ENCODE measurements around the gene SULF2.

The SULF2 gene

DNA sequence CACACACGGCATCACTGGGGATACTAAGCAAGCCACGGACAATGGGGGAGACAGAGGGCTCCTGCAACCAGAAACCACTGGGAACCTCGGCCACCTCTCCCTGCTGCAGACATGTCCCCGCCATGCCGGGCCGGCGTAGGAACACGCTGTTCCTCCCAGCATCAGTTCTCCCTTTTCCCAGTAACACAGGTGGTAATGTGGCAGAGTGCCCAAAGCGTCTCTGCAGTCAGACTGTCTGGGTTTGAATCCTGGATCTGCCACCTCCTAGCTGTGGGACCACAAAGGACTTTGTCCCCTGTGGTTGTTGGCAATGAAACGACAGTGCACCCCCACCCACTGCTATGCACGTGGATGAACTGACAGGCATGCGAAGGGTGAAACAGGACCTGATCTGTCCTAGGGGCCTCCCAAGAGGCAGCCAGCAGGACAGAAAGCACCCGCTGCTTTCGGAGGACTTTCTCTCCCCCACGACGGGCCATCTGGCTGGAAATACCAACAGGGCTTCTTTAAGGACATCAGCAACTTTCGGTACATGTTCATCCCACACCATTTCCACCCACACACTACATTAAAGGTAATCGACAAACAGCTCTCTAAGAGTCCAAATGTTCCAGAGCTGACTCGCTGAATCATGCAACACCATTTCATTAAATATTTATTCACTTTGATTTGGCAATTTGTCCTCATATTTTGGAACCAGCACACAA lies 74.1 kb downstream of the SULF2 start:
- DNase-seq (ENCODE audit: low read depth): no peak

DNA sequence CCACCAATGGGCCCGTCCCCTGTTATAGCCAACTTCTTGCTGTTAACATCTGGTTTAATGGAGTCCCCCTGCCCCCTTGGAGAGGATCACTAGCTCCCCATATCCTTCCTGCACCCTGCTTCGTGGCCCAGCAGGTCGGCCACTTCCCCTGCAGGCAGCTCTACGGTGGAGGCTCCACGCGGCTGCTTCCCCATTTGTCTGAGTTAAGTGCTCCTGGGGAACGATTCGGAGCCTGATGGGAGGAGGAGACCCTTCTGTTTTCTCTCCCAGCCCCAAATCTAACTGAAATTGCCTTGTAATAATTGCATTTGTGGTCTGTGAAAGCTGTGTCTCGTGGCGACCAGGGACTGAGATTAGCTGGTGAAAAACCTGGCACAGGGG lies 74.6 kb downstream of the SULF2 start:
- no peak for DNase-seq (ENCODE audit: low read depth)

DNA sequence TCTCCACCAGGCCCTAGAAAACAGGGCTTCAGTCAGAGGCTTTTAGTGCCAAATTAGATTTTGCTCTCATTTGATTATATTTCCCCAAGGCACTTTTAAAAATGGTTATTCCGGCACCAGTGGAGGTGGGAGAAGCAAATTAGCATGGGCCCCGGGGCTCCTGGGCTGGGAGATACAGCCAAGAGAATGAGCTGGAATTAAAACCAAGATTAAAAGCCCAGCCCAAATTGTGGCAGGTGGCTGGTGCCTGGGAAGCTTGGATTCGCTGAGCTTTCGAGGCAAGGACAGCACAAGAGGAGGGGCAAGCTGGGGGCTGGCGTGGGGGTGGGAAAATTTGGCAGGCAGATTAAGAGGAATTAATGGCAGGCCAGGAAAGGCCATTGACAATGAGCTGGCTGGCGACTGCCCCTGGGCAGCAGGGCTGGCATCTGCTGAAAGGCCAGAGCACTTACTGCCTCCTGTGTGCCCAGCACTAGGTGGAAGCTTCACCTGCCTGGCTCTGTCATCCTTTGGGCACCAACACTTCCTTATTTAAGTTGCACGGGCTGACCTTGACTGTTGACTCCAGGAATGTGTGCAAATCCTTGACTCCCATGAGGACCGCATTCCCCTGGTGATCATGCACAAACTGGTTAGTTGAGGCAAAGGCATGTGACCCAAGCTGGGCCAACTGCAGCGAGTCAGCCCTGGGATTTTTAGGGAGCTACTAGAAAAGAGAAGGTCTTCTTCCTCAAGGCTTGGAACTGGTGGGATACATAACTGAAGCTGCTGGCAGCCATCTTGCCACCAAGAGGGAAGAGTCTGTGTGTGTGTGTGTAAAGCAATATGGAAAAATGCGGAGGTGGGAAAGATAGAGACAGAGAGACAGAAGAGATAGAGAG lies 76.1 kb downstream of the SULF2 start:
- no peak for DNase-seq (ENCODE audit: low read depth)

DNA sequence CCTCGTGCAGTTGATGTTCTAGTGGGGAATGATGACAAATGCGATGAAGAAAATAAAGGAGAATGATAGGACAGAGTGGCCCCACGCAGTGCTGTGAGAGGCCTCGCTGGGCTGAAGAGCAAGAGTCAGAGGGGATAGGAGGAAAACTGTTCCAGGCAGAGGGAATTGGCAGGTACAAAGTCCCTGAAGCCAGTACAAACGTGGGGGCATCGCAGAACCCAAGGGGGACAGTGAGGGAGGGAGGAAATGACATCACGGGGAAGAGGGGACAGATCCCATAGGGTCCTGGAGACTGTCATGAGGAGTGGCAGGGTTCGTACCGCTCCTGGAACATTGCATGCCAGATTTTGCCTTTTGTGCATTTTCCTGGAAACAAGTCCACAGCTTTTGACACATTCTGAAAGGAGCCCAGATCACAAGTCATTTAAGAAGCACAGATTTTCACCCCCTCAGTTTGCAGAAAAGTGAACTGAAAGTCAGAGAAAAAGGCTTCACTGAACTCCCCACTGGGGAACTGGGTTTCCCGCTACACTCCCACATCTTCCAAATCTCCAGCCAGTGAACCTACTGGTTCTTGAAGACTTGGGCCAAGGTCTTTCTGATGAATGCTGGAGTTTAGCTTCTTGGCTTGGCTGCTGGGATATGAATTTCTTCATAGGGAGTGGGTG lies 77.0 kb downstream of the SULF2 start:
- no peak for DNase-seq (ENCODE audit: low read depth)

DNA sequence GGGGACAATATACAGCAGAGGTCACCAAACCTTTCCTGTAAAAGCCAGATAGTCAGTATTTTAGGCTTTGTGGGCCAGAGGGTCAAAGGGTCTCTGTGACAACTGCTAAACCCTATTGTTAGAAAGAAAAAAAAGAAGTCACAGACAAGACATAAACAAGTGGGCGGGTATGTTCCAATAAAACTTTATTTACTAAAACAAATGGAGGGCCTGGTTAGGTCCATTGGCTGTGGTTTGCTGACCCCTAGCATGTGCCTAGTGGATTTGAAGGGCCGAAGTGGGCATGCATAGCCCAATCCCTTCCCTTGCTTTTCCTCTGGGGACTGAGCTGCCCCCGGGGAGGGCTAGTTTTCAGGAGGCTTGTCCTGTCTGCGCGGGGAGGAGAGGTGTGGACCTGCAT lies 78.9 kb downstream of the SULF2 start:
- no peak for DNase-seq (ENCODE audit: low read depth)

DNA sequence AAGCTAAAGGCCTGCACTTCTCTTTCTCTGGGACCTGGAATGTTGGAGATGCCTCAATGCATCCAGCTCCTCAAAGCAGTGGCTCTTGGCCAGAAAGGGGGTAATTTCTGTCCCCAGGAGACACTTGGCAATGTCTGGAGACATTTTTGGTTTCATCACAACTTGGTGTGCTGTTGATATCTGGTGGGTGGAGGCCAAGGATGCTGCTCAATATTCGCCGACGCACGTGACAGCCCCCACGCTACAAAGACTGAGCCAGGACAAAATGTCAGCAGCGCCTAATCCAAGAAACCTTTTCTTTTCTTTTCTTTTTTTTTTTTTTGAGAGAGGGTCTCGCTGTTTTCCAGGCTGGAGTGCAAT lies 79.8 kb downstream of the SULF2 start:
- DNase-seq (ENCODE audit: low read depth): no peak

DNA sequence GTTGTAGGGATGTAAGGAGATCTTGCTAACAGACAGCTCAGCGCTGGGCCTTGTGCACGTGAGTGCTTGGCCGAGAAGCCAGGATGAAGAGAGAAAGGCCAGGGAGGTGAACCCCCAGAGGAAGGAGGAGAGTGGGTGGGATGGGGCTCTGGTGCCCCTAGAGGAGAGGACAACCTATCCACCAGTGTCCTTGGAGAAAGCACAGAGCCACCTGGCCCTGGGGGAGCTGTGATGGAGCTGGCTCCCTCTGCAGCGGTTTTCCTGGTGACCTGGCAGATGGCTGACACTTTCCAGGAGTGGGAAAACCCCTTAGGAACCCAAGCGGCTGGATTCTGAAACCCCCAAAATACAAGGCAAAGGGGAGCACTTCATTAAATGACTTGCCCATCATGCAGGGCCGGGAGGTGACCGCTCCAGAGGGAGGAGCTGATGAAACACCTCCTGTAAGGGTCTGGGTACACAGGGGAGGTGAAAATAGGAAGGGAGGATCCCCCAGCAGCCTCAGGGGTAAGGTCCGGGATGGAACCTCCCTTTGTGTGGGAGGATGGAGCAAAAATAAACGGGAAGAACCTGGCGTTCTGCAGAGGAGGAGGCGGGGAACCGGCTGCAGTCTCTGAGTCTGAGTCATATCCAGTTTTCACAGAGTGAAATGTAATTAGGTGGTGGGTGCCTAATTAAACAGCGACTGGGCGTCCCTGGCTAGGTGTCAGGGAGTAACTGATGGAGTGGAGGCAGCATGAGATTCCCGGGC lies 80.4 kb downstream of the SULF2 start:
- no peak for DNase-seq (ENCODE audit: low read depth)

DNA sequence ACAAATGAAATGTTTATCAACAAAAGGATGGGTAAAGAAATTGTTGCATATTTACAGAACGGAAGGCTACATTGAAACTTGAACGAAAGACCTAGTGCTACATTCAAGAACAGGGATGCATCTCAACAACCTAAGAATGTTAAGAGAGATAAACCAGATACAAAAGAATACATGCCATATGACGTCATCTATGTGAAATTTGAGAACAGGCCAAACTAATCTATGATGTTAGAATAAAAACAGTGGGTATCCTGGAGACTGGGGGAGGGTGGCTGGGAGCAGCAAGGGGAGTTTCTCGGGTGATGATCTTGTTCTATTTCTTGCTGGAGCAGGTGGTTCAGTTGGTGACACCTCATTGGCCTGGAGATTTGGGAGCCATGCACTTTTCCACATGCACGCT lies 81.5 kb downstream of the SULF2 start:
- DNase-seq (ENCODE audit: low read depth): no peak

DNA sequence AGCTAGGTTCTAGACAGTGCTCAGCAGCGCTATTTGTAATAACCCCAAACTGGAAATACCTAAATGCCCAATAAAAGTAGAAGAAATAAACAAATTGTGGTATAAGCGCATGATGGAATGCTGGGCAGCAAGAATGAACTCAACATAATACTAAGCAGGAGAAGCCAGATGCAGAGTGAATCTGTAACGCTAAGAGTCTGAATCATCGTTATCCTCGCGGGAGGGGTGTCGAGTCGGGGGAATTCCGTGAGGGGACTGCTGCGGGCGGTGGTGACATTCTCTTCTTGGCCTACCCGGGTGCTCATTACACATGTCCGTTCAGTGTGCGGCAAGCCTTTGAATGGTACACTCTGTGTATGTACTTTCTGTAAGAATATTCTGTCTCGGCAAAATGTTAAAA lies 83.7 kb downstream of the SULF2 start:
- no peak for DNase-seq (ENCODE audit: low read depth)

DNA sequence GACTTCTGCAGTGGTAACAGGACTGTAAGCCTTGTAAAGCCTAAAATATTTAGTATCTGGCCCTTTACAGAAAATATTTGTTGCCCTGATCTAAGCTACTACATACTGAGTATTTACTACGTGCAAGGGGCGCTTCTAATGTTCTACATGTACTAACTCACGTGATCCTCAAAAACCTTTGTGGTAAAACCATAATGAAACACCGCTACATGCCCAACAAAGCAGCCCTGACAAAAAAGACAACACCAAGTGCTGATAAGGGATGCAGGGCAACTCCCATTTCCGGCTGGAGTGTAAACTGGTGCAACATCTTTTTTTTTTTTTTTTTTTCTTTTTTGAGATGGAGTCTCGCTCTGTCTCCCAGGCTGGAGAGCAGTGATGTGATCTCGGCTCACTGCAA lies 85.0 kb downstream of the SULF2 start:
- no peak for DNase-seq (ENCODE audit: low read depth)

DNA sequence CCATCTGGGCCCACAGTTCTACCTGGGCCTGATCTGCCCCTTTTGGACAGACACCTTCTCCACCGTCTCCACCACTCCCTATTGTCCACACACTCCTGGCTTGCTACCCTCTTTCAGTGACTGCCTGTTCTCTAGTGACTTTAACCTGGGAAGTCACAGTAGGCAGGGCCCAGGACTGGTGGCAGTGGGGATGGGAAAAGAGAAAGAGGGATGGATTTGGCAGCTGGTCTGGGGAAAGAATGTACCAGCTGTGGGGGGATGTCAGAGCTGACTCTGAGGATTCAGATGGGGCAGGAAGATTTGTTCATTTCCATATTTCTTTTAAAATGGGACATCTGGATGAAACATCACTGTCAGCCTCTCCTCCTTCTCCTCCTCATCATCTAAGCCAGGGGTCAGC lies 85.5 kb downstream of the SULF2 start:
- no peak for DNase-seq (ENCODE audit: low read depth)

DNA sequence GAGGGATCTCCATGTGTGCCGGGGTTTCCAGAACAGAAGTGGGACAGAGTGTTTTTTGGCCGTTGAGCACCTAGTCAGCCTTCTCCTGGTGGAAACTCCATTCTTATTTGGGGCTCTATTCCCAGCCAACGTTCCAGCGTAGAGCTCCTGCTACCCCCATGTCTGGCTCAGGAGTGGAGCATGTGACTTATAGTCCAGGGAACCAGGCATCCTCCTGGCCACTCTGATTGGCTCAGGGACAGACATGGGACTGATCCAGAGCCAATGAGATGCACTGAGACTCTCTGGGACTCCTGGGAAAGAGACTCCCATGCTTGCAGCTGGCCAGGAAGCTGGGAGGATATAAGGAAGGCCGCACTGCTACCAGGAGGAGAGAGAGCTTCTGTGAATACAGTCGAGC lies 87.1 kb downstream of the SULF2 start:
- DNase-seq (ENCODE audit: low read depth): no peak

DNA sequence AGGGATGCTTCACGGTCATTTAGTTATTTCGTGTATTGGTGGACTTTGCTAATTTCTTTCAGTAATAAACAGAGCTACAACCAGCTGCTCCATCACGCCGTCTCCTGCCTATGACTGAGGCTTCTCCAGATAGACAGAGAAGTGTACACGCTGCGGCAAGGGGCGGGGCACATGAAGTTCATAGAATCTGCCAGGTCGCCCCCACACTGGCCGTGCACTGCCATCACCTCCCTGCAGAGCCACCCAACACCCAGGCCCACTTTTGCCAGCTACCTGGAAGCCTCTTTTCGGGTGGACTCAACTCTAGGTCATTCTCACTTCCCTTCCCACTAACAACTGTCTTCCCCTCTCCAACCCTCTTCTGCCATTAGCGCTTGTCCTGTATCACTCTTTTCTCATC lies 88.4 kb downstream of the SULF2 start:
- DNase-seq (ENCODE audit: low read depth): no peak

DNA sequence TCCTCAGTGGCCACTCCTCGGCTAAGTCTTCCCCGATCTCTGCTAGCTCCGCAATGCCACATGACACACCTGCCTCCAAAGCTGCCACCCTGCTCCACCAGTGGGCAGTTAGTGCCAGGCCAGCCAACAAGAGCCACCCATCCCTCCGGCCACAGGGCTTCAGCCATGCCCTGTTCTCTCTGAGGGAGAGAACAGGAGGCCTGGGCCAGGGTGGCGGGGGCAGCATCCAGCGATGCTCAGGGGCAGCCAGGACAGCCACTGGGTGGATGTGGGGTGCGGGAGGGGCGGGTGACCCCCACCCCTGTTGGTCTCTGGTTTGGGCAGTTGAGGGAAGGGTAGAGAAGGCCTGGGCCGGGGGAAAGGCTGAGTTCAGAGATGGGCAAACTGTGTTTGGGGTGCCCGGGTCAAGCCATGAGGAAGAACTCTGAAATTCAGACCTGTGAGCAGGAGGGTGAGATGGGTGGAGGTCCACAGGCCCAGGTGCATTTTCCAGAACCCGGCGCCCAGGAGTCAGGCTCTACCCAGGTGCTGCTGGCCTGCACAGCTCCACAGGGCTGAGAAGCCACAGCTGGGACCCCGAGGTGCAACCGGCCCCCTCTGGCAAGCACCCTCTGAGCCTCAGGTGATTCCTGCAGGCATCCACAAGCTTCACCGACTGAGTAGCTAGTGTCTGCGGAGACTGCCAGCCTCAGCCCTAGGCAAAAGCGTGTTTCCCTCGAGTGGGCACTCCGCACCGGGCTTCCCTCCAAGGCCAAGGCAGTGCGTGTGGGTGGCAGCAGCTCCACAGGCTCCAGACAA lies 91.1 kb downstream of the SULF2 start:
- no peak for DNase-seq (ENCODE audit: low read depth)

DNA sequence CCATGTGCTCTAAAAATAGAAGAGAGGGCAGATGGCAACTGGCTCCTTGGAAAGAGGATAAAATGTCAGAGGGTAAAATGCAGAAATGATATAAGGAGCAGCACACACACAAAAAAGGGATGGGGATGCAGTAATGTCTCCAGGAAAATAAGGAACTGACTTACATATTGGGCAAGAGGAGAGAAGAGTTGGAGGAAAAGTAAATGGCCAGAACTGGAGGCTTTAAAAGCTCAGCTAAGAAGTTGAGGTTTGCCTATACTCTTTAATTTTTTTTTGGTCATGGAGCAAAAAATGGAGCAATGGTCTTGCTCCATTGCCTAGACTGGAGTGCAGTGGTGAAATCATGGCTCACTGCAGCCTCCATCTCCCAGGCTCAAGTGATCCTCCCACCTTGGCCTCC lies 93.7 kb downstream of the SULF2 start:
- no peak for DNase-seq (ENCODE audit: low read depth)

DNA sequence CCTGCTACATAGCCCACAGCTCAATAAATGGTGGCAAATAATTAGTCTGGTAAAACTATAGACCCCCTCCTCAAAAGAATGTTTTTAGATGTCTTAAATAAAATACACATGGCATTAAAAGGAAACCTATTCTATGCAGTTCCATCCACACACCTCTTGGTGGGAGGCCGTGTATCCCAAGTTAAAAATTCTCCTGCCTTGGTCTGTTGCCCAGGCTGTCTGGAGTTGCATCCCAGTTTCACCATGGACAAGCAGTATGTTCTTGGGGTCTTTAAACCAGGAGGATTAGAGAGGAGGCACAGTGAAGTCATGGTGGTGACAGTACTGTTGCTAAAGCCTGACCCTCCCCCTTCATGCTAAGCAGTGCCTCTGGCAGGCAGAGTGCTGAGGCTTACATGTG lies 95.5 kb downstream of the SULF2 start:
- DNase-seq (ENCODE audit: low read depth): no peak

DNA sequence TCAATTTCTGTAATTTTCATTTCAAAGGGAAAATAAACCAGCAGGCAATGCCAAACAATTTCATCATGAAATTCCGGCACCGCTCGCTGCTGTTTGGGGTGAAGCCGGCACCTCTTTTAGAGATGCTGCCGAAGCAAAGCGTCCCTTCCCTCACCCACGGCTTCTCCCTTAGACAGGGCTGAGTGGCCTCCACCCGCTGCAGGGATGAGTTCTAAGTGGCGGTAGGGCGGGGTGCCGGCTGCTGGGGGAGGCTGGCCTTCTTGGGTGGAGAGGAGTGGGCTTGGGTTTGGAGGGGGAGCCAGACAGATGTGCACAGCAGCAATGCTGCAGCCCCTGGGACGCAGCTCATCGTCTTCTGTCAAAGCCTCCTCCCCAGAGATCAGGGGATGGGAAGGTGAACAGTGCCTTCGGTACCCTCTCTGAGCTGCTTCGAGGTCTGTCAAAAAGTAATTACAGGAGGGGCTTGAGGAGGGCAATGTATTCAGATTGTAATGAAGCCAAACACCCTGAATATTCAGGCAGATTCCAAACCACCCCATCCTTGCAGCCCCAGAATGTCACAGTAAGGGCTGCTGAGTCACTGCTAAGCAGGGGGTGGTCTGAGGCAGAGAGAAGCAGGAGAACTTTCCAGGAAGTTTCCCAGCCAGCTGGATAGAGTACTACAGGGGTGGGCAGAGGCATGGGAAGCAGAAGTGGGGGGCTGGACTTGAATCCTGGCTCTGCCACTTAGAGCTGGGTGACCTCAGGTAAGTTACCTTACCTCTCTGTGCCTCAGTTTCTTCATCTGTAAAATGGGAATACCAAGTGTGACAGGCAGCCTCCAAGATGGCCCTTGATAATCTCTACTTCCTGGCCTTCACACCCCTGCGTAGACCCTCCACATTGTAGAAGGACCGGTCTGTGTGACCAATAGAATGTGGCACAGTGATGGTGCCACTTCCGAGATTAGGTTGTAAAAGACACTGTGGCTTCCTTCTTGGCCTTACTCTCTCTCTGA lies 96.6 kb downstream of the SULF2 start:
- DNase-seq (ENCODE audit: low read depth): no peak

DNA sequence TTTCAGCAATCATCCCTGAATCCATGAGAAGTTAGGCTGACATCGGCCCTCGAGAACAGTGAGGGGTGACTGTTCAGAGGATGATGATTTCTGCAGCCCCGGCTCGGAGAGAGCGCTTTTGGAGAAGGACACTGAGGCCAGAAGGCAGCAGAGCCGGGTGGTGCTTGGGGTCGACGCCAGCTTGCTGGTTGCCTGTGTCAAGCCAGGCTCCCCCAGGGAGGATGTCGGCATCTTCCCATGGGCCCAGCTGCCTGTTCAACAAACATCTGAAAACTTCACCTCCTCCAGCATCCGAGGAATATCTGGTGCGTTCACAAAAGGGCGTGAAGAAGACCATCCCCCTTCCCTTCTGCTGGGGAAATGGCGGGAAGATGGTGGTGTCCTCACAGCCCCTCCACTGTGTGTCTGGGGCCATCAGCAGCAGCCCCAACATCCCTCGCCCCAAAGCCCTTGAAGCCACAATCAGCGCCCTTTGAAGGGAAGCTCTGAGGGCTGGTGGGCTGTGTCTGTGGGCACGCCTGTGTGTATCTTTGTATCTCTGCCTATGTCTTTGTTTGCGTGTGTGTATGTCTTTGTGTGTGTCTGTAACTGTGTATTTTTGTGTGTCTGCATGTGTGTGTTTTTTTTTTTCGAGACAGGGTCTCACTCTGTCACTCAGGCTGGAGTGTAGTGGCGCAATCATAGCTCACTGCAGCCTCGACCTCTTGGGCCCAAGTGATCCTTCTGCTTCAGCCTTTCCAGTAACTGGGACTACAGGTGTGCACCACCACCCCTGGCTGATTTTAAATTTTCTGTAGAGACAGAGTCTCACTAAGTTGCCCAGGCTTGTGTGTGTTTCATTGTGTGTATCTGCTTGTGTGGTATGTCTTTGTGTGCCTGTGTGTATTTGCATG lies 97.9 kb downstream of the SULF2 start:
- DNase-seq (ENCODE audit: low read depth): no peak

DNA sequence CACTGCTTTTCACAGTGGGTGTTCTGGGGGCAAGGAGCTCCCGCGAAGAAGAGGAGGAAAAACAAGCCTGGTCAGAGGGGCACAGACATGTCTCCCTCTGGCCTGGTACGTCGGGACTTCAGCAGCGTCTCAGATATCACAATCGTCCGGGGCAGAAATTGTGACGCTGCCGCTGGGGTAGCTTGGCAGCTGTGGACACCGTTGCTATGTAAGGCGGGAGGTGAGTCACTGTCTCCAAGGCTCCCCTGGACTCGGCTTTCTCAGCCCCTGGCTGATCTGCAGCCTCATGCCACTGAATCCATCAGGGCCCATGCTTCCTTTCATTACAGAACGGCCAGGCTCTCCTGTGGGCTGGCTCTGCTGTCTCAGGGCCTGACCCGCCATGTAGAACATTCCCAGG lies 98.7 kb downstream of the SULF2 start:
- no peak for DNase-seq (ENCODE audit: low read depth)

All from stimulated activated CD4-positive, alpha-beta T cell treated with anti-CD3 and anti-CD28 coated beads, Interleukin-2, amount 100 ng/mL, for 4 hours (primary cell).